HepG2 (cell line): Measurements from ENCODE around the gene DNAAF1. TPM values are rescaled to one million over a fixed set of nuclear protein-coding genes. Genes with fewer than 3 reads are reported as not detected.

Source experiments
- AHDC1 ChIP-seq: sonication (generic); formaldehyde crosslinking; IDR thresholded peaks from 2 replicates; pipeline ENCODE4 v1.5.1; 2020; ENCODE audit warnings: mild to moderate bottlenecking, missing genetic modification reagents, borderline replicate concordance
- CAMTA2 ChIP-seq: sonication (generic); formaldehyde crosslinking; IDR thresholded peaks from 2 replicates; pipeline ENCODE4 v1.4.0; 2020; ENCODE audit warnings: mild to moderate bottlenecking, missing genetic modification reagents, borderline replicate concordance
- CBX2 ChIP-seq, 2 experiments: fragments of 200-600 bp in 1 of 2; sonication (generic); formaldehyde crosslinking in 1 of 2; IDR thresholded peaks; 2 replicates each; pipeline versions ENCODE4 v1.7.0 to v1.8.1; 2018 to 2022; ENCODE audit warnings: low read depth in 2 of 2, low read length in 1 of 2, mild to moderate bottlenecking in 1 of 2, missing genetic modification reagents in 1 of 2
- FOXJ3 ChIP-seq: sonication (generic); formaldehyde crosslinking; IDR thresholded peaks from 2 replicates; pipeline ENCODE4 v1.4.0; 2020; ENCODE audit warnings: missing genetic modification reagents, mild to moderate bottlenecking, borderline replicate concordance
- MEIS2 ChIP-seq: sonication (generic); formaldehyde crosslinking; IDR thresholded peaks from 2 replicates; pipeline ENCODE4 v1.9.0; 2021; ENCODE audit warnings: mild to moderate bottlenecking, missing genetic modification reagents
- MIXL1 ChIP-seq: IDR thresholded peaks from 2 replicates; pipeline ENCODE4 v1.6.1; 2016
- RNF2 ChIP-seq: fragments of 450-650 bp; conservative IDR thresholded peaks from 2 replicates; pipeline ENCODE4 v1.6.1; 2016; ENCODE audit warnings: low read depth
- SRF ChIP-seq: IDR thresholded peaks from 2 replicates; pipeline ENCODE4 v1.6.1; 2011; ENCODE audit warnings: mild to moderate bottlenecking, low read depth, low read length, moderate library complexity
- ZBTB44 ChIP-seq: sonication (generic); formaldehyde crosslinking; IDR thresholded peaks from 2 replicates; pipeline ENCODE4 v1.4.0; 2020; ENCODE audit warnings: missing genetic modification reagents
- ZC3H4 ChIP-seq: sonication (generic); formaldehyde crosslinking; IDR thresholded peaks from 2 replicates; pipeline ENCODE4 v1.4.0; 2020; ENCODE audit warnings: missing genetic modification reagents, borderline replicate concordance
- ZNF24 ChIP-seq: fragments of 450-650 bp; IDR thresholded peaks from 2 replicates; pipeline ENCODE4 v1.6.1; 2017; ENCODE audit warnings: antibody characterized with exemption, mild to moderate bottlenecking
- ZNF3 ChIP-seq: IDR thresholded peaks from 2 replicates; pipeline ENCODE4 v1.7.0; 2017; ENCODE audit warnings: inconsistent platforms
- ZNF572 ChIP-seq: sonication (generic); formaldehyde crosslinking; IDR thresholded peaks from 2 replicates; pipeline ENCODE4 v1.5.1; 2020; ENCODE audit warnings: mild to moderate bottlenecking, missing genetic modification reagents
- ZNF574 ChIP-seq: sonication (generic); formaldehyde crosslinking; IDR thresholded peaks from 2 replicates; pipeline ENCODE4 v1.4.0; 2020; ENCODE audit warnings: missing genetic modification reagents
- ZNF644 ChIP-seq: IDR thresholded peaks from 2 replicates; pipeline ENCODE4 v1.6.1; 2016; ENCODE audit warnings: low read depth
- polyA plus RNA-seq, 8 experiments: library from polyadenylated mRNA; depleted of rRNA in 3 of 8; stranded (reverse) in 7 of 8; unstranded in 1 of 8; fragments of >200 nt; fragmentation: Illumina TruSeq in 4 of 8; extraction: Trizol in 4 of 8; gene quantifications; 2 replicates each; pipeline versions ENCODE4 v1.2.1 to v1.2.3, GENCODE V29; 2011 to 2016; ENCODE audit warnings: low read depth in 4 of 8, missing spikeins in 1 of 8, mixed read lengths in 1 of 8; ENCODE audit not compliant: insufficient read depth in 1 of 8
- total RNA-seq, 5 experiments: library from RNA; depleted of rRNA; stranded (reverse); fragments of >200 nt; fragmentation: Illumina TruSeq; extraction: Trizol; gene quantifications; 2 replicates each; pipeline ENCODE4 v1.2.3, GENCODE V29; 2016; ENCODE audit warnings: low read depth in 1 of 5

DNAAF1 gene
- total and polyA plus RNA-seq, 2 of the 13 experiments (the other 11 are each of a cell fraction or from before 2014, with no cell fraction given): 0.04 TPM; not detected in 1

- no peak; the same call in 1 of the 2 replicates for TF ChIP-seq ZNF574 (CRISPR knock-in tag)
- TF ChIP-seq ZNF644 (CRISPR knock-in tag): peak; percentile 60; the same call in 1 of the 2 replicates
- TF ChIP-seq CAMTA2: no peak
- 0 out of 2 replicates have a peak, but pooled peaks have one; percentile 55 for TF ChIP-seq ZNF572
- TF ChIP-seq FOXJ3 (CRISPR knock-in tag): peak; percentile 83
- TF ChIP-seq MIXL1 (CRISPR knock-in tag): peak; percentile 30
- TF ChIP-seq SRF: peak; percentile 93
- TF ChIP-seq MEIS2 (CRISPR knock-in tag): peak; percentile 43; the same call in 1 of the 2 replicates
- peak; percentile 66; the same call in 1 of the 2 replicates for TF ChIP-seq AHDC1 (CRISPR knock-in tag)
- TF ChIP-seq CBX2 (IDR thresholded peaks at IDR 0.05; ENCODE audit: low read depth, low read length): no peak
- TF ChIP-seq CBX2 (CRISPR knock-in tag; IDR thresholded peaks at IDR 0.05; ENCODE audit: low read depth): no peak
- TF ChIP-seq RNF2: 0 out of 2 replicates have a peak, but pooled peaks have one; percentile 40
- TF ChIP-seq ZBTB44 (CRISPR knock-in tag): no peak
- 0 out of 2 replicates have a peak, but pooled peaks have one; percentile 43 for TF ChIP-seq ZC3H4 (CRISPR knock-in tag)
- TF ChIP-seq ZNF3 (CRISPR knock-in tag): 0 out of 2 replicates have a peak, but pooled peaks have one; percentile 61
- TF ChIP-seq ZNF24: no peak
Measured at GRCh38 chr16:84138824-84139627, 6.1 kb upstream of the DNAAF1 start (continued).
